GM12878 (cell line): ENCODE results near the gene HTR1D. TPM values are rescaled to one million over a fixed set of nuclear protein-coding genes. Genes with fewer than 3 reads are reported as not detected.

Experiments used
- ATAC-seq: fragments of 200-7000 bp; cut with Tn5 transposase; 3 replicates; pipeline ENCODE4 v1.9.1; 2020; ENCODE audit warnings: mild to moderate bottlenecking, moderate library complexity
- BruUV-seq: library from RNA; stranded (reverse); fragments of 400-500 nt; replicated peaks from 2 replicates; lab custom pipeline; 2021; lab: Mats Ljungman, UMichigan
- CTCF ChIA-PET: fragments of 300-600 bp; sonication (Branson Sonifier 250); formaldehyde crosslinking; extraction: SDS; loops from one replicate; lab custom pipeline; 2021; ENCODE audit warnings: inconsistent platforms; lab: Yijun Ruan, JAX
- POLR2A ChIA-PET: fragments of 350-600 bp; formaldehyde crosslinking; extraction: SDS; loops from one replicate; lab custom pipeline; 2021; ENCODE audit warnings: inconsistent platforms; lab: Charles Lee
- RAD21 ChIA-PET: fragments of 300-600 bp; sonication (Branson Sonifier 250); formaldehyde crosslinking; loops from one replicate; lab custom pipeline; 2023; ENCODE audit warnings: antibody characterized with exemption; ENCODE audit not compliant: unreplicated experiment; lab: Charles Lee
- SMC1A ChIA-PET: fragments of 300-600 bp; sonication (Branson Sonifier 250); formaldehyde crosslinking; loops from one replicate; lab custom pipeline; 2023; ENCODE audit not compliant: unreplicated experiment, uncharacterized antibody; lab: Charles Lee
- DNase-seq: peaks from one replicate; pipeline ENCODE4 v3.0.0-alpha.2; 2011; ENCODE audit warnings: low read depth, low spot score
- FAIRE-seq: peaks from 3 replicates; lab custom pipeline; 2011; peaks lifted over from hg19 to GRCh38; lab: Jason Lieb, UNC
- H2AFZ ChIP-seq: 2 replicates; pipeline ENCODE4 v1.6.0; 2011; ENCODE audit warnings: low read depth, low read length, control low read depth; ENCODE audit not compliant: control insufficient read depth
- H3K27ac ChIP-seq: 2 replicates; pipeline ENCODE4 v1.5.1; 2011; ENCODE audit warnings: control low read depth; ENCODE audit not compliant: control insufficient read depth, insufficient read depth
- H3K27me3 ChIP-seq, 2 experiments: replicated peaks in 1 of 2; 2 replicates each; pipeline versions ENCODE4 v1.6.0 to v1.6.1; 2011; ENCODE audit warnings: low read length in 1 of 2; ENCODE audit not compliant: control insufficient read depth in 2 of 2, insufficient read depth in 2 of 2
- H3K36me3 ChIP-seq, 2 experiments: 2 replicates each; pipeline ENCODE4 v1.5.1; 2011; ENCODE audit warnings: low read length in 1 of 2; ENCODE audit not compliant: control insufficient read depth in 2 of 2, insufficient read depth in 2 of 2
- H3K4me1 ChIP-seq: 2 replicates; pipeline ENCODE4 v1.6.1; 2011; ENCODE audit warnings: mild to moderate bottlenecking, low read length, moderate library complexity, mixed read lengths; ENCODE audit not compliant: control insufficient read depth, insufficient read depth
- H3K4me2 ChIP-seq: 2 replicates; pipeline ENCODE4 v1.6.0; 2011; ENCODE audit warnings: control low read depth; ENCODE audit not compliant: control insufficient read depth, insufficient read depth
- H3K4me3 ChIP-seq: fragments of 200-600 bp; sonication (generic); 2 replicates; pipeline ENCODE4 v1.5.1; 2016
- H3K79me2 ChIP-seq: 2 replicates; pipeline ENCODE4 v1.6.0; 2011; ENCODE audit warnings: low read length; ENCODE audit not compliant: control insufficient read depth, insufficient read depth
- H3K9ac ChIP-seq: 2 replicates; pipeline ENCODE4 v1.8.0; 2011; ENCODE audit warnings: low read length, control low read depth, mixed read lengths; ENCODE audit not compliant: control insufficient read depth, insufficient read depth
- H3K9me3 ChIP-seq: replicated peaks from 3 replicates; pipeline ENCODE4 v1.5.1; 2011; ENCODE audit warnings: mild to moderate bottlenecking, low read length; ENCODE audit not compliant: control insufficient read depth, insufficient read depth
- H4K20me1 ChIP-seq: 2 replicates; pipeline ENCODE4 v1.6.0; 2011; ENCODE audit not compliant: control insufficient read depth, insufficient read depth
- CTCF ChIP-seq, 3 experiments: IDR thresholded peaks in 2 of 3; conservative IDR thresholded peaks in 1 of 3; 2 replicates each; pipeline ENCODE4 v1.5.1; 2011; ENCODE audit warnings: low read depth in 3 of 3, low read length in 3 of 3, mild to moderate bottlenecking in 3 of 3, control low read depth in 2 of 3, moderate library complexity in 2 of 3, inconsistent platforms in 1 of 3, mixed read lengths in 1 of 3; ENCODE audit not compliant: control insufficient read depth in 2 of 3, insufficient read depth in 1 of 3; ENCODE audit errors: extremely low read depth in 1 of 3
- CUX1 ChIP-seq: IDR thresholded peaks from 2 replicates; pipeline ENCODE4 v1.6.1; 2012; ENCODE audit warnings: improper control_type of control experiment, low read depth, low read length; ENCODE audit not compliant: insufficient replicate concordance
- GATAD2B ChIP-seq: fragments of 450-650 bp; conservative IDR thresholded peaks from 2 replicates; pipeline ENCODE4 v1.6.1; 2017; ENCODE audit warnings: low read depth, mild to moderate bottlenecking, moderate library complexity
- RAD21 ChIP-seq: IDR thresholded peaks from 2 replicates; pipeline ENCODE4 v1.6.1; 2011; ENCODE audit warnings: mild to moderate bottlenecking, low read depth, low read length, moderate library complexity; ENCODE audit not compliant: insufficient read depth
- RELA ChIP-seq: fragments of 450-650 bp; IDR thresholded peaks from 2 replicates; pipeline ENCODE4 v1.8.0; 2014; ENCODE audit warnings: borderline replicate concordance; ENCODE audit not compliant: partially characterized antibody
- RFX5 ChIP-seq: IDR thresholded peaks from 2 replicates; pipeline ENCODE4 v1.6.1; 2011; ENCODE audit warnings: low read depth, low read length, improper control_type of control experiment
- SMC3 ChIP-seq: IDR thresholded peaks from 2 replicates; pipeline ENCODE4 v1.6.1; 2011; ENCODE audit warnings: low read length, improper control_type of control experiment, borderline replicate concordance
- WGBS: methylation state at CpG from one replicate; pipeline ENCODE4 v1.1.6; 2016; ENCODE audit warnings: low lambda C conversion rate; ENCODE audit not compliant: insufficient replicate concordance, insufficient coverage; ENCODE audit errors: missing lambda C conversion rate; 5-methylcytosine and 5-hydroxymethylcytosine counted together
- in situ Hi-C: fragments of 300-500 bp; cut with MboI; formaldehyde crosslinking; loops from 9 replicates; pipeline ENCODE4 v1.14.3; 2018; ENCODE audit warnings: mixed read lengths
- intact Hi-C: fragments of 100-400 bp; cut with micrococcal nuclease; formaldehyde crosslinking; loops from one replicate; pipeline ENCODE4 v1.14.2; 2022; ENCODE audit not compliant: unreplicated experiment
- polyA plus RNA-seq, 11 experiments: library from polyadenylated mRNA; depleted of rRNA in 4 of 11; unstranded in 6 of 11; stranded (reverse) in 5 of 11; fragments of >200 nt; fragmentation: Nextera tagmentation in 4 of 11; fragmentation: Illumina TruSeq in 1 of 11; extraction: Ambion mirVana in 4 of 11; extraction: Trizol in 1 of 11; gene quantifications; 1 replicate in 1 of 11; 2 replicates in 10 of 11; pipeline versions ENCODE4 v1.2.1 to v1.2.3, GENCODE V29; 2011 to 2016; ENCODE audit warnings: inconsistent platforms in 2 of 11, missing spikeins in 2 of 11, low read depth in 1 of 11
- total RNA-seq, 4 experiments: library from RNA; depleted of rRNA in 3 of 4; stranded (reverse); fragments of >200 nt in 3 of 4; fragmentation: Illumina TruSeq in 1 of 4; extraction: Trizol in 1 of 4; gene quantifications; 2 replicates each; pipeline versions ENCODE4 v1.2.1 to v1.2.3, GENCODE V29; 2013 to 2021

HTR1D gene
- total and polyA plus RNA-seq, 10 of the 15 experiments (the other 5 are each of a cell fraction or from before 2014, with no cell fraction given), result 0.07 TPM; not detected in 9

- Histone ChIP-seq H3K27ac (no peak overlapping the region), H3K27me3 (peaks cover 0 to 5% of the 10 kb centered on the region in 2 experiments; a peak in 3 of 4 replicates), H4K20me1 (no peaks in the 10 kb centered on the region), H3K4me3 (no peak overlapping the region), H3K9ac (no peak overlapping the region), H3K4me1 (no peaks in the 10 kb centered on the region), H3K4me2 (peak overlapping the region; percentile 28; the same call in 1 of the 2 replicates), H3K9me3 (no peaks in the 10 kb centered on the region), H2AFZ (no peak overlapping the region), H3K79me2 (no peaks in the 10 kb centered on the region), H3K36me3 (no peaks in the 10 kb centered on the region)
- BruUV-seq, result no TSS peak
- ChIA-PET CTCF (interaction anchor here (0.8 to 0.9 kb wide), 2 partner anchors 8 to 280 kb away, joined by 3 to 4 read pairs; no protein-coding TSS in a partner anchor), RAD21 (no interaction called here), POLR2A (no interaction called here), SMC1A (interaction anchor here (1.1 kb wide), 1 partner anchor 186 kb away, joined by 3 read pairs; no protein-coding TSS in a partner anchor)
- peak; percentile 81 for ATAC-seq
- no peak for FAIRE-seq
- in situ Hi-C loops (no loop called here), intact Hi-C loops (loop anchor here (5.0 to 10.0 kb wide), 2 partner anchors 58 to 185 kb away; no protein-coding TSS in a partner anchor)
- 0 out of 2 replicates have a peak, but pooled peaks have one; percentile 38 for TF ChIP-seq GATAD2B
- peak; percentile 32 for TF ChIP-seq RAD21
- peak; percentile 41 for TF ChIP-seq SMC3
- TF ChIP-seq CUX1, result no peak
- peak; percentile 46 to 60 (median 51); a peak in 5 of 6 replicates for TF ChIP-seq CTCF (IDR thresholded peaks at IDR 0.05 in 2 of 3, conservative IDR thresholded peaks at IDR 0.05 in 1 of 3; ENCODE audit: control insufficient read depth in 2 of 3, extremely low read depth in 1 of 3, insufficient read depth in 1 of 3, low read depth in 3 of 3, low read length in 3 of 3)
- no peak for TF ChIP-seq RELA
- TF ChIP-seq RFX5, result no peak
- no peak for DNase-seq
- WGBS, result 1% methylated on average over 25 of the region's 78 CpGs
These were observed 406 bp downstream of the HTR1D start for GRCh38 chr1:23216771-23217420.
